Measurements from ENCODE around the gene RAVER1.

Gene RAVER1

GRCh38 chr19:10269333-10270179 is 63.8 kb downstream of the RAVER1 start:
- peak; percentile 80 for DNase-seq (ENCODE audit: low spot score)

GRCh38 chr19:10268071-10268470 is 65.3 kb downstream of the RAVER1 start:
- DNase-seq (ENCODE audit: low spot score) = no peak

- no peak for DNase-seq (ENCODE audit: low spot score)
Measured at GRCh38 chr19:10266706-10267105, 66.6 kb downstream of the RAVER1 start.

Data from kidney tubule cell (primary cell).